K562 (cell line): ENCODE data around the gene GGNBP2. TPM values are rescaled to one million over a fixed set of nuclear protein-coding genes. Genes with fewer than 3 reads are reported as not detected.

ENCODE experiments used
- DIDO1 ChIP-seq: fragments of 450-650 bp; IDR thresholded peaks from 2 replicates; pipeline ENCODE4 v1.6.1; 2016; ENCODE audit warnings: low read depth, missing biosample characterization, missing genetic modification characterization
- FOXJ3 ChIP-seq: sonication (generic); formaldehyde crosslinking; IDR thresholded peaks from 2 replicates; pipeline ENCODE4 v1.4.0; 2020; ENCODE audit warnings: mild to moderate bottlenecking, missing genetic modification reagents
- FOXM1 ChIP-seq, 2 experiments: fragments of 450-650 bp in 1 of 2; sonication (generic) in 1 of 2; formaldehyde crosslinking in 1 of 2; IDR thresholded peaks; 2 replicates each; pipeline versions ENCODE4 v1.6.1 to v1.9.0; 2017 to 2022; ENCODE audit warnings: low read depth in 2 of 2, mild to moderate bottlenecking in 2 of 2, missing genetic modification reagents in 1 of 2, moderate library complexity in 1 of 2
- FUS ChIP-seq: fragments of 200-400 bp; formaldehyde crosslinking; optimal IDR thresholded peaks from 2 replicates; pipeline ENCODE3; 2017; ENCODE audit warnings: low read depth, low read length
- HINFP ChIP-seq: fragments of 450-650 bp; conservative IDR thresholded peaks from 2 replicates; pipeline ENCODE4 v1.6.1; 2016; ENCODE audit warnings: missing genetic modification characterization, low read depth, mild to moderate bottlenecking, control low read depth, missing compliant biosample characterization
- LEF1 ChIP-seq: fragments of 450-650 bp; IDR thresholded peaks from 2 replicates; pipeline ENCODE4 v1.6.1; 2016; ENCODE audit warnings: mild to moderate bottlenecking
- RNF219 ChIP-seq: fragments of 250-450 bp; sonication (Bioruptor Pico); IDR thresholded peaks from 2 replicates; pipeline ENCODE4 v1.5.0; 2022; ENCODE audit warnings: mild to moderate bottlenecking
- ZFP91 ChIP-seq: sonication (generic); formaldehyde crosslinking; IDR thresholded peaks from 2 replicates; pipeline ENCODE4 v1.8.0; 2022; ENCODE audit warnings: mild to moderate bottlenecking, missing genetic modification reagents
- ZNF124 ChIP-seq: sonication (generic); formaldehyde crosslinking; IDR thresholded peaks from 2 replicates; pipeline ENCODE4 v1.8.1; 2022; ENCODE audit warnings: missing genetic modification reagents
- ZNF512 ChIP-seq: IDR thresholded peaks from 2 replicates; pipeline ENCODE4 v1.6.1; 2016; ENCODE audit warnings: missing genetic modification characterization, missing compliant biosample characterization
- ZNF518B ChIP-seq: fragments of 250-450 bp; sonication (Bioruptor Pico); IDR thresholded peaks from 2 replicates; pipeline ENCODE4 v1.5.0; 2021; ENCODE audit warnings: mild to moderate bottlenecking, moderate library complexity
- ZNF77 ChIP-seq: fragments of 250-450 bp; sonication (Bioruptor Pico); IDR thresholded peaks from 2 replicates; pipeline ENCODE4 v1.5.0; 2020
- ZNF780A ChIP-seq: fragments of 250-450 bp; sonication (Bioruptor Pico); IDR thresholded peaks from 2 replicates; pipeline ENCODE4 v1.5.0; 2021; ENCODE audit warnings: mild to moderate bottlenecking
- ZNF830 ChIP-seq: fragments of 250-450 bp; sonication (Bioruptor Pico); IDR thresholded peaks from 2 replicates; pipeline ENCODE4 v1.5.0; 2021; ENCODE audit warnings: mild to moderate bottlenecking
- polyA plus RNA-seq, 8 experiments: library from polyadenylated mRNA; depleted of rRNA in 4 of 8; stranded (reverse) in 5 of 8; unstranded in 3 of 8; fragments of >200 nt; fragmentation: Nextera tagmentation in 2 of 8; fragmentation: Illumina TruSeq in 1 of 8; extraction: Ambion mirVana in 2 of 8; extraction: Trizol in 1 of 8; gene quantifications; 2 replicates each; pipeline versions ENCODE4 v1.2.1 to v1.2.3, GENCODE V29; 2011 to 2014; ENCODE audit warnings: inconsistent platforms in 1 of 8, missing spikeins in 1 of 8
- total RNA-seq, 7 experiments: library from RNA; depleted of rRNA in 6 of 7; stranded (reverse); fragments of >200 nt in 6 of 7; fragmentation: Illumina TruSeq in 2 of 7; extraction: Trizol in 2 of 7; gene quantifications; 2 replicates each; pipeline versions ENCODE4 v1.2.1 to v1.2.3, GENCODE V29; 2011 to 2021; ENCODE audit warnings: low replicate concordance in 1 of 7

Gene GGNBP2
- total and polyA plus RNA-seq, 9 of the 15 experiments (the other 6 are each of a cell fraction or from before 2014, with no cell fraction given), result 35.7 to 96.6 (median 64.1) TPM

- TF ChIP-seq HINFP (tag) (no peak), FUS (no peak), FOXM1 (IDR thresholded peaks at IDR 0.05; ENCODE audit: low read depth) (no peak), FOXM1 (CRISPR knock-in tag; IDR thresholded peaks at IDR 0.05; ENCODE audit: low read depth) (no peak; the same call in 1 of the 2 replicates), LEF1 (no peak), ZNF518B (CRISPR knock-in tag) (no peak), ZNF780A (CRISPR knock-in tag) (no peak), ZNF830 (no peak), ZFP91 (CRISPR knock-in tag) (no peak), RNF219 (CRISPR knock-in tag) (no peak), DIDO1 (tag) (no peak), FOXJ3 (no peak), ZNF77 (CRISPR knock-in tag) (no peak), ZNF512 (no peak), ZNF124 (CRISPR knock-in tag) (no peak)
Observed at GRCh38 chr17:36533935-36534839, 10.5 kb upstream of the GGNBP2 start (continued).
